WI38 (cell line): ENCODE measurements around the gene PTPRR.

Experiments used
- H3K4me3 ChIP-seq: 2 replicates; pipeline ENCODE4 v1.5.1; 2011; ENCODE audit warnings: low read depth, mild to moderate bottlenecking, control low read depth, low read length
- CTCF ChIP-seq: IDR thresholded peaks from 2 replicates; pipeline ENCODE4 v1.5.1; 2012; ENCODE audit warnings: low read depth, mild to moderate bottlenecking, control low read depth, low read length

PTPRR gene

DNA sequence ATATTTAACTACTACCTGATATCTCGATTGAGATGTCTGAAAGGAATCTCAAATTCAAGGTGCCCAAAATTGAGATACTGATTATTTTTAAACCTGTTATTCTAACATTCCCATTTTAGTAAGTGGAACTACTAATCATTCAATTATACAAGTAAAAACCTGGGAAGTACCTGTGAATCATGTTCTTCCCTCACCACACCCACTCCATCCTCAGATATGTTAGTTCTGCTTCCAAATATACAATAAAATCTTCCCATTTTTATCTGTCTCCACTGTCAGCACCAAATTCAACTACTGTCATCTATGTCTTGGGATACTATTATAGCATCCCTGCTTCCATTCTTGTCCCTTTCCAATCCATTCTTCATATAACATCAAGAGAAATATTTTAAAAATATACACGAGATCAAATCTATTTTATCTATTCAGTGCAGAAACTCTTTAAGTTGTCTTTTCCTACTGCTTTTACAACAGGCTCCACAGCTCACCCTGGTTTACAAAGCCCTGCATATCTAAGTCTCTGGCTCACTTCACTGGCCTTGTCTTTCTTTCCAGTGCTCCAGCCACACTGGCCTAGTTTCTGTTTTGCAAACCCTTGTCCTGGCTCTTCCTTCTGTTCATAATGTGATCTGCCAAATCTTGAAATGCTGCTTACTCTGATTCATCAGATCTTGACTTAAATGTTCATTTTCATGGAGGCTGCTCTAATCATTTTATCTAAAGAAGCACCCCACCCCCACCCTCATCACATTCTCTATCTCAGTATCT is 122.3 kb downstream of the PTPRR start:
- H3K4me3 ChIP-seq, result no peak overlapping the region
- TF ChIP-seq CTCF, result no peak

DNA sequence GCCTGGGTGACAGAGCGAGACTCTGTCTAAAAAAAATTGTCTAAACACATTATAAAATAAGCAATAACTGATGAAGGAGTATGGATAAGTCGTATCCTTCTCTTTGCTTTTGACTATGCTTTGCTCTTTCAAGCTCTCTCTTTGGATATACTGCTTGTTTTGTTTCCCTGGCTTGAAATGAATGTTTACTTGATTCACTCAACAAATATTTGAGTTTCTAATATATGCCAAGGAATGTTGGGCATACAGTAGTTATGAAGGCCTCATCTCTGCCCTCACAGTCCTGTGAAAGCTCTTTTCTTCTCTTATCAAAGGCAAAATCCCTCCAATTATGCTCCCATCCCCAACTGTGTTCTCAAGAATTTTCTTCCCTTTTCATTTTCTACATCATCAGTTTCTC is 123.5 kb downstream of the PTPRR start:
- TF ChIP-seq CTCF, result no peak
- H3K4me3 ChIP-seq, result no peak overlapping the region

DNA sequence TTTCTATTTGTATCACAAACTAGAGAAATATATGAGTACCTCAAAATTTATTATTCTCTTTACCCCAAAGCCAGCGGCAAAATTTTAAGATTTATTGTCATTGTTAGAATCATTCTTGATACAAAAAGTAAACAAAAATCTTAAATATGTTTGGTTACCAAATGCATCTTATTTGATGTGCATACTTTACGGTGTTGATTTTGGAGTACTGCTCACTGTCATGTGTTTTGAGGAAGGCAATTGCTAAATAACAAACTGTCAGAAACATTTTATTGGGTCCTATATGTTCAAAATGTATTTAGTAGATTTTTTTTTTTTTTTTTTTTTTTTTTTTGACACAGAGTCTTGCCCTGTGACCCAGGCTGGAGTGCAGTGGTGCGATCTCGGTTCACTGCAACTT is 124.9 kb downstream of the PTPRR start:
- no peak overlapping the region for H3K4me3 ChIP-seq
- TF ChIP-seq CTCF, result no peak

DNA sequence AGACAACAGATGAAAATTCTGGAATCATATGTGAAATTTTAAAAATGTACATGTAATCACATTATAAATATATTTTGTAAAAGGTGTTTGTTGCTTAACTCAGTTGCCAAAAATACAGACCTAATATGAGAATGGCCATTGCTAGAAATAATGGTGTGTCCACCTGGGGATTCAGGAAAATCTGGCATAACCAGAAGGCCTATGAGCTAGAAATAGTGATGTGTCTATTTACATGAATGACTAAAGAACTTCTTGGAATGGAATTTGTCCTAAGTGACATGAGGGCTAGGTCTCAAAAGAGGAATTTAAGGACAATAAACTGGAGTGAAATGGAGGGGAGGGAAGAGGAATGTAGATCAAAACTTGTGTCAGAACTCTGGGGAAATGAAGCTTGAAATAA is 126.4 kb downstream of the PTPRR start:
- TF ChIP-seq CTCF, result no peak
- H3K4me3 ChIP-seq, result no peak overlapping the region

GRCh38 chr12:70788774-70789173 is 131.8 kb downstream of the PTPRR start:
- H3K4me3 ChIP-seq, result no peak overlapping the region
- TF ChIP-seq CTCF, result no peak

GRCh38 chr12:70787612-70788011 is 132.9 kb downstream of the PTPRR start:
- no peak overlapping the region for H3K4me3 ChIP-seq
- TF ChIP-seq CTCF, result no peak

DNA sequence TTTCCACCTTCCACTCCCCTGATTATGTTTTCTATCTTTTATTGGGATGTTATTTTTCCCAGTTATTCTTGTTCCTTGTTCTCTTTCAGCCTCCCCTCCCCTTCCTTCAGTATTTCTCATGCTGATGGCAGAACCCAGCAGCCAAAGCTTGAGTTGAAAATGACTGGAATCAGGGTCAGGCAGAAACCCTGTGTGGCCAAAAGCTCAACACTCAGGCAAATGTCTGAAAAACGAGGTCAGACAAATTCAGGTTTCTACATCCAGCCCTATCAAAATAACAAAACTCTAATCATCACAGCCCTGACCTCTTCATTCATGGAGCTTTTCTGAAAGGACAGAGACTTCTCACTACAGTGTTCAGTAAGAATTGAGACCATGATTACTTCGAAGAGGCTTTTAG is 134.6 kb downstream of the PTPRR start:
- H3K4me3 ChIP-seq, result no peak overlapping the region
- TF ChIP-seq CTCF, result no peak
